Smooth muscle cell of the coronary artery (primary cell): Measurements from ENCODE around the gene ARHGAP9. TPM values are rescaled to one million over a fixed set of nuclear protein-coding genes. Genes with fewer than 3 reads are reported as not detected.

Source experiments
- total RNA-seq: library from RNA; depleted of rRNA; stranded (reverse); fragments of >200 nt; gene quantifications from 2 replicates; pipeline ENCODE4 v1.2.3, GENCODE V29; 2014; ENCODE audit warnings: low replicate concordance

The ARHGAP9 gene
- total RNA-seq: 0.30 TPM in 1 of 2 replicates, not detected in the other

GRCh38 chr12:57479376-57480115, at the start of gene ARHGAP9:
ARHGAP9 (minus strand) TSS chr12:57479866; CDS start chr12:57479406, 460 bp downstream.

GRCh38 chr12:57522011-57522886, 42.6 kb upstream of the ARHGAP9 start, which contains the start of gene MBD6:
MBD6 (plus strand) TSS chr12:57522824; CDS start chr12:57524304, 1,480 bp downstream.

GRCh38 chr12:57520053-57520818, 40.6 kb upstream of the ARHGAP9 start, which contains the start of gene DDIT3:
DDIT3 (minus strand) TSS chr12:57520514; CDS start chr12:57517406, 3,108 bp downstream.

GRCh38 chr12:57487597-57488401, 8.1 kb upstream of the ARHGAP9 start, which contains the start of gene MARS1:
MARS1 (plus strand) TSS chr12:57488068; CDS start chr12:57488091, 23 bp downstream.

GRCh38 chr12:57459750-57460467, 19.8 kb downstream of the ARHGAP9 start, which contains the start of gene GLI1:
GLI1 (plus strand) TSS chr12:57459785; CDS start chr12:57463692, 3,907 bp downstream.

GRCh38 chr12:57454566-57455373, 24.9 kb downstream of the ARHGAP9 start, which contains the start of gene INHBE:
INHBE (plus strand) TSS chr12:57455307; CDS start chr12:57455537, 230 bp downstream.

GRCh38 chr12:57434517-57435223, 45.0 kb downstream of the ARHGAP9 start, which contains the start of gene INHBC:
INHBC (plus strand) TSS chr12:57434784; CDS start chr12:57434887, 103 bp downstream.

GRCh38 chr12:57430931-57431566, 48.6 kb downstream of the ARHGAP9 start, which contains the start of gene R3HDM2:
R3HDM2 (minus strand) TSS chr12:57431043; CDS start chr12:57310428, 120,615 bp downstream.

Other genes starting within 250 kb of the ARHGAP9 start
- gene STAC3, start 228.7 kb downstream of the ARHGAP9 start, total RNA-seq: 0.08 and 0.23 TPM in 2 replicates
- gene R3HDM2, start 48.8 kb downstream of the ARHGAP9 start, total RNA-seq: 5.7 and 6.4 TPM in 2 replicates
- not detected in 2 replicates for gene INHBC, start 45.1 kb downstream of the ARHGAP9 start, total RNA-seq
- 1.3 and 2.5 TPM in 2 replicates for gene INHBE, start 24.6 kb downstream of the ARHGAP9 start, total RNA-seq
- gene GLI1, start 20.1 kb downstream of the ARHGAP9 start, total RNA-seq: 0.23 and 0.38 TPM in 2 replicates
- 146 and 254 TPM in 2 replicates for gene MARS1, start 8.2 kb upstream of the ARHGAP9 start, total RNA-seq
- 44.0 and 89.6 TPM in 2 replicates for gene DDIT3, start 40.6 kb upstream of the ARHGAP9 start, total RNA-seq
- 2.9 and 4.0 TPM in 2 replicates for gene MBD6, start 43.0 kb upstream of the ARHGAP9 start, total RNA-seq
- 57.0 and 81.7 TPM in 2 replicates for gene DCTN2, start 67.3 kb upstream of the ARHGAP9 start, total RNA-seq
- gene KIF5A, start 70.2 kb upstream of the ARHGAP9 start, total RNA-seq: 0.15 and 0.23 TPM in 2 replicates
- 5.9 and 13.3 TPM in 2 replicates for gene PIP4K2C, start 111.3 kb upstream of the ARHGAP9 start, total RNA-seq
- 6.4 and 8.5 TPM in 2 replicates for gene DTX3, start 125.0 kb upstream of the ARHGAP9 start, total RNA-seq
- gene ARHGEF25, start 131.6 kb upstream of the ARHGAP9 start, total RNA-seq: 17.0 and 23.8 TPM in 2 replicates
- gene B4GALNT1, start 153.3 kb upstream of the ARHGAP9 start, total RNA-seq: 1.3 and 5.6 TPM in 2 replicates
- gene OS9, start 214.3 kb upstream of the ARHGAP9 start, total RNA-seq: 233 and 545 TPM in 2 replicates